Anterior cingulate cortex (tissue), 58 donors: ENCODE data around the gene SYS1.
A peak's percentile ranks its signal among the peaks of the same experiment; 100 is the strongest.
"Not testable (repeated sequence)": the region's sequence is repeated elsewhere in the genome, so short reads cannot be mapped to it uniquely, and the experiment has no call there.

ENCODE experiments used
- DNase-seq, 58 donors: peaks; one replicate each; lab custom pipeline; 2025; lab: John Stamatoyannopoulos, UW

Gene SYS1

GRCh38 chr20:45339084-45339483 lies 23.9 kb upstream of the SYS1 start:
- DNase-seq, result no peak

- DNase-seq, result no peak
Observed at GRCh38 chr20:45339799-45340198, 23.2 kb upstream of the SYS1 start.

GRCh38 chr20:45340236-45340847 lies 22.6 kb upstream of the SYS1 start:
- no peak for DNase-seq

GRCh38 chr20:45340951-45341350 lies 22.0 kb upstream of the SYS1 start:
- DNase-seq, result no peak

- peak in 1 of 58 donors; percentile 19 for DNase-seq
Observed at GRCh38 chr20:45341579-45341938, 21.4 kb upstream of the SYS1 start.

GRCh38 chr20:45341939-45342854 lies 20.8 kb upstream of the SYS1 start:
- peak in 50 of 58 donors; percentile 14 to 80 (median 50) for DNase-seq

GRCh38 chr20:45342855-45343531 lies 20.0 kb upstream of the SYS1 start:
- no peak for DNase-seq

GRCh38 chr20:45343532-45344167 lies 19.3 kb upstream of the SYS1 start:
- DNase-seq, result no peak

GRCh38 chr20:45344168-45344860 lies 18.6 kb upstream of the SYS1 start:
- DNase-seq, result peak in 43 of 58 donors; percentile 8 to 88 (median 44)

- no peak for DNase-seq
Observed at GRCh38 chr20:45345104-45345936, 17.6 kb upstream of the SYS1 start.

GRCh38 chr20:45346291-45346718 lies 16.7 kb upstream of the SYS1 start:
- DNase-seq, result peak in 1 of 58 donors; percentile 7

- DNase-seq, result no peak
Observed at GRCh38 chr20:45346851-45347250, 16.1 kb upstream of the SYS1 start.

GRCh38 chr20:45347297-45347935 lies 15.5 kb upstream of the SYS1 start:
- no peak for DNase-seq

- peak in 32 of 58 donors; percentile 5 to 66 (median 32) for DNase-seq
Observed at GRCh38 chr20:45347936-45348778, 14.8 kb upstream of the SYS1 start, which contains the start of gene SDC4. Gene SDC4 (minus strand): TSS chr20:45348424. CDS start chr20:45348384, 40 bp downstream.

GRCh38 chr20:45350217-45350616 lies 12.7 kb upstream of the SYS1 start:
- DNase-seq, result no peak

- not testable (repeated sequence) for DNase-seq
Observed at GRCh38 chr20:45350795-45351194, 12.2 kb upstream of the SYS1 start.

GRCh38 chr20:45352729-45353128 lies 10.2 kb upstream of the SYS1 start:
- DNase-seq, result no peak

GRCh38 chr20:45353746-45354145 lies 9.2 kb upstream of the SYS1 start:
- no peak for DNase-seq
